HuH-7.5 (cell line): Measurements from ENCODE around the gene GABBR2.
"Not testable (repeated sequence)": the region's sequence is repeated elsewhere in the genome, so short reads cannot be mapped to it uniquely, and the experiment has no call there.

ENCODE experiments used
- DNase-seq: peaks from one replicate; pipeline ENCODE4 v3.0.0; 2011; ENCODE audit warnings: low spot score

The GABBR2 gene

GRCh38 chr9:98479967-98480847 lies 228.5 kb downstream of the GABBR2 start:
- no peak for DNase-seq

DNA sequence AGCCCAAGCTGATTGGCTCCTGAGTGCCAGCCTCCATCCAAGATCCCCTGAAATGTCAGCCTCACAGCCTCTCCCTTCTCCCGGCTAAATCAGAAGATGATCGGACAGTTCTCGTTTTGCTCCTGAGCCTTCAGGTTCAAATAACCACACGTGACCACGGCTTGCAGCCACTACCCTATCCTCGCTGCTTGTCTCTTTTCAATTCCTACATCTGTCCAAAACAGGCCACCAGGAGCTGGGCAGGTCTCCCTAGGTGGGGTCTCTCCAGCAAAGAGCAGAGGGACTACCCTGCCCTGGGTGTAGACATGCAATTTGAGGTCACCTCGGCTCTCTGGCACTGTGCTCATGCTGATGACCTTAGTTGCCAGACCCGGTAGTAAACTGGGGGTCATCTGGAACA lies 229.3 kb downstream of the GABBR2 start:
- DNase-seq, result no peak

DNA sequence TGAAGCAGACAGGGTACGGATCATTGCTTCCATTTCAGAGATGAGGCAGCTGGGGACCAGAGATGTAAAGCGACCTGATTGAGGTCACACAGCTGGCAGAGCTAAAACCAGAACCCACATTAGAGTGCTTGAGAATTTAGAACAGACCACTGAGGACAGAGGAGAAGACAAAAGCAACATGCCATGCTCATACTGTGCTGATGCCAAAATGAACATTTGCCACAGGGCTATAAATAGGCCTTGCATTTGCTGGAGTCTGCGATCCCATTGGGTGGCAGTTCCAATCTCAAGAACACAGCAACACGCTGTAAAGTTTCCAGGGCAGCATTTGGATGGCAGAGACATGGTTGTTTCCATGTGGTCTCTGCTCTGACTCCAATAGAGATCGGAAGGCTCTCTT lies 230.9 kb downstream of the GABBR2 start:
- DNase-seq, result no peak

DNA sequence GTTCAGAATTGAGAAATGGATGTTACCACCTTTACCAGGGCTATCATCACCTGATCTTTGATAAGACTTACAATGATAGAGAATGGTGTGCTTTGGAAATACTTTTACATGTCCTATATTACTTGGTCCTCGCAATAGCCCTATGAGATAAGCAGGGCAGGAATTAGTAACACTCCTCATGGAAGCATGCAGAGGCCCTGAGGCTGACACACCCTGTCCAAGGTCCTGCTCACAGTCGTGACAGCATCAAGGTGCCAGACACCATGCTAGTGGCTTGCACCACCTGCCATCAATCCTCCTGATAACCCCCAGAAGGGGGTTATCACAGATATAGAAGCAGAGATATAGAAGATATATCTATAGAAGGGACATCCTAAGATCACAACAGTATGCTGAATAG lies 236.5 kb downstream of the GABBR2 start:
- DNase-seq, result no peak

DNA sequence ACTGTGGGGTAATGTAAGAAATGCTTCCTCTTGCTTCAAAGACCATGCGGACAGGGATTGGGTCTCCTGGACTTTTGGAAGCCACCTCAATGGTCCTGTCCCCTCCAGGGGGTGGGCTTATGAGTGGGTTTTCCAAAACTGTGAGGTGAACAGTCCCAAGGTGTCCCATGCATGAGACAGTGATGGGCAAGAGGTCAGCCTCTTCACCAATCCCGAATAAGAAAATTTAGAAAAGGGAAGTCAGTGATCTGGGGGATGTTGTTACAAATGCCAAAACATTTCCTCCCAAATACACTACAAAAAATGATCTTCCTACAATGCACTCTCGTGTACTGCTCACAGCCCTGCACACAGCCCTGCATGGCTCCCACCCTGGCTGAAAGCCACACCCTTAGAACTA lies 237.6 kb downstream of the GABBR2 start:
- no peak for DNase-seq

- DNase-seq, result no peak
Measured at GRCh38 chr9:98468567-98469239, 240.0 kb downstream of the GABBR2 start.

DNA sequence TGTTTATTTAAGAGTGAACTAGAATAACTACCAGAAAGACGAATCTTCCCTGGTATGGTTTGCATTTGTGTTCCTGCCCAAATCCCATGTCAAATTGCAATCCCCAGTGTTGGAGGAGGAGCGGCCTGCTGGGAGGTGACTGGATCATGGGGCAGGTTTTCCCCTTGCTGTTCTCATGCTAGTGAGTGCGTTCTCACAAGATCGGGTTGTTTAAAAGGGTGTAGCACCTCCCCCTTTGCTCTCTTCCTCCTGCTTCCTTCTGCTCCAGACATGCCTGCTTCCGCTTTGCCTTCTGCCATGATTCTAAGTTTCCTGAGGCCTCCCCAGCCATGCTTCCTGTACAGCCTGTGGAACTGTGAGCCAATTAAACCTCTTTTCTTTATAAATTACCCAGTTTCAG lies 242.9 kb downstream of the GABBR2 start:
- DNase-seq, result no peak

- not testable (repeated sequence) for DNase-seq
Measured at GRCh38 chr9:98464156-98464690, 244.5 kb downstream of the GABBR2 start.

DNA sequence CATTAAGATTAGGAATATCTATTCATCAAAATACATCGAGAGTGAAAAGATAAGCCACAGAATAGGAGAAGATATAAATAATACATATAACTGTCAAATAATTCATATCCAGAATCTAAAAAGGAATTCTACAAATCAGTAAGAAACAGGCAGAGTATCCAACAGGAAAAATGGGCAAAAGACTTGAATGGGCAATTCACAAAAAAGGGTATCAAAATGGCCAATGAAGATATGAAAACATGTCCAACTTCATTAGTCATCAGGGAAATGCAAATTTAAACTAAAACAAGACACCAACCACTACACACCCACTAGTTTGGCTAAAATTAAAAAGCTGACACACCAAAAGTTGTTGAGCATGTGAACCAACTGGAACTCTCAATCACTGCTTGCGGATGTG lies 246.4 kb downstream of the GABBR2 start:
- no peak for DNase-seq

- no peak for DNase-seq
Measured at GRCh38 chr9:98460704-98461103, 248.0 kb downstream of the GABBR2 start.

DNA sequence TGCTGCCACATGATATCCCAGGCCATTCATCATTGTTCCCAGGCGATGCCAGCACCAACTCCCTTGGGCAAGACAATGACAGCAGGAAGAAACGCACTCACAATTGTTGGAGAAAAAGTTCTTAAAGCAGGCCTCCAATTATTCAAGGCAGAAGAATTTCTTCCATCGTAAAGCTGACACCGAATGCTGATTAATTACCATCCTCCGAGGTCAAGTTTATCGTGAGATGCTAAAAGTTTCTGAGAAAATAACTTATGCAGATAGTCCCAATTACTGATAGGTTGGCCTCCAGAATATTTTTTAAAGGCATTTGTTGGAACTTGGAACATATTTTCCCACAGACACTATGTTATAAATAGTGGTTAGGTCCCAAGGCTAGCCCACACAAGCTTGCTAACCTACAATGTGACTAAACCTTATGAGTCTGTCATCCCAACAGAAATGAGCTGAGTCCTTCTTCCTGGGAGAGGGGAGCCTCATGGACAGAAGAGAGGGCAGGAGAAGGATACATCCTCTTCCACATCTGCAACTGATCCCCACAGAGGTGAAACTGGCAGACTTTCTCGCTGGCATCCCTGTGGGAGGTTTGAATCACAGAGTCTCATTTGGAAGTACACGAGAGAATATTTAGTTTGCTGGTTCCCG lies 250.9 kb downstream of the GABBR2 start:
- no peak for DNase-seq

- DNase-seq, result no peak
Measured at GRCh38 chr9:98456156-98456613, 252.6 kb downstream of the GABBR2 start.

- no peak for DNase-seq
Measured at GRCh38 chr9:98455256-98456155, 253.2 kb downstream of the GABBR2 start.

DNA sequence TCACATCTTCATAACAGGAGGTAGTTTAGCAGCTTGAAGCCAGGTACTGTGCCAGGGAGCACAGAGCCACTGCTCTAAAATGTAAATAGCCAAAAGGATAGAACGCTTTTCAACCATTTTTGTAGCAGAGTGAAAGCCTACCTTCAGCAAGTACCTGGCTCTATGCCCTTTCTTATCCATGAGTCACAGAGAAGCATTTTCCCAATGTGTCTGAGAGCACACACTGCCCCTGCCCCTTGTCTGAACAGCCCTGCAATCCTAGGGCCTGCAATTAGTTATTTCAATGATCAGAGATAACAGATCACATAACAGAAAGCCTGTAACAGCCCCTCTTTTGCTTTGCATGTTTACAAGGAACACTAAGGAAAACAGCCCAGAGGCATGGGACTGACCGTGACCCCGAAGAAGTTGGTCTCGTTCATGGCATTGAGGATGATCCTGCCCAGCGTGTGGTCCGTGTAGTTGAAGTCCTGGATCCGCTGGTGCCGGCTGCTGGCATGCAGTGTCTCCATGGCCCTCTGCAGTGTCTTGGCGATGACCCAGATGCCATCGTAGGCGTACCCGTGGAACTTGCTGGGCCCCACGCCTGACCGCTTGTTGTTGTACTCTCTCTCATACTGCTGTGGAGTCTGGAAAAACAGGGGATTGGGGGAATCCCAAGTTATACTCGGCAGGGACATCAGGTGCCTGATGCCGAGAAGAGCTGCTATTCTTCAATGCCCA lies 255.0 kb downstream of the GABBR2 start:
- DNase-seq, result no peak

DNA sequence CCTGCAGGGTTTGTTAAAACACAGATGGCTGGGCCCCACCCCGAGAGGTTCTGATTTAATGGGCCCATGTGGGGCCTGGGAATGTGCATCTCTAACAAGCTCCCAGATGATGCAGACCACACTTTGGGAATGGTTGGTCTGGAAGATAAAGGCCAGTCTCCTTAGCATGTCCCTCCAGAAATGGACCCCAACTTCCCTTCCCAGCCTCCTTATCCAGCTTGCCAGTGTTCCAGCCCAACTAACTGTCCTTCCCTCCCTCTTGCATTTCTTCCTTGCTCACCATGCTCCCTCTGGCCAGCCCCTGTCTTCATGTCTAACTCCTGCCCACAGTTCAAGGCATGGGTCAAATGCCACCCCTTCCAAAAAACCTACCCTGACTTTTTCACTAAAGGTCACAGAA lies 257.2 kb downstream of the GABBR2 start:
- no peak for DNase-seq

DNA sequence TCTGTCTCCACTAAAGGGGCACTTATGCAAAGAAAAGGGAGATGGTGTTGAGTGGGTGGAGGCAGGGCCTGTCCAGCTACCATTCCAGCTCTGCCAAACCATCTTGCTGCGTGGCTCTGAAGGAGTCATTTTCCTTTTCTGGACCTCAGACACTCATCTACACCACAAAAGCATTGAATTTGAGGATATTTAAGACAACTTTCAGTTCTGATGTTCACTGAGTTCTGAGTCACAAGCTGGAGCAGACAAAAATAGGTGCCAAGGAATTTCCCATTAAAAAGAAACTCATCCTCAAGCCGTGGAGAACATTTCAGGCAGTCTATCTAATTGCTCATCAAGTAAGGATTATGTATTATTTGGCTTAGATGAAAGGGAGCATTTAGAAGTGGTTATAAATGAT lies 258.2 kb downstream of the GABBR2 start:
- no peak for DNase-seq

GRCh38 chr9:98449871-98450270 lies 258.9 kb downstream of the GABBR2 start:
- no peak for DNase-seq

DNA sequence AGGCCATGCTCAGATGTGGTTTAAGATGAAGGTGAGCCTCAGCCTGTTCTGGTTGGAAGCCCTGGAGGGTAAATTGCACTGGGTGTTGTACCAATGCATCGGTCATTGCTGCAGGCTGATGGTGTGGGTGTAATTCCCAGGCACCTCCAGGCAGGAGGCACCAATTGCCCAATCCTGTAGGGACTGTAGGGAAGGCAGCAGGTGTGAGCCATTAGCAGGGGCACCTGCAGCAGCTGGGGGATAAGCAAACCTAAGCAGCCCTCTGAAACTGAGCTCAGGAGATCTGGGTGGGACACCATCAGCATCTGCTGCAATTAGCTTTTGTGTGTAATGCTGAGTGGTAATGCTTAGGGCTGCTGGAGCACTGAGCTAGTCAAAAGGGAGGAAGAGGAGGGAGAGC lies 263.2 kb downstream of the GABBR2 start:
- no peak for DNase-seq

- no peak for DNase-seq
Measured at GRCh38 chr9:98444601-98445000, 264.1 kb downstream of the GABBR2 start.

GRCh38 chr9:98442541-98442940 lies 266.2 kb downstream of the GABBR2 start:
- DNase-seq, result no peak

GRCh38 chr9:98442114-98442513 lies 266.6 kb downstream of the GABBR2 start:
- DNase-seq, result no peak
